Metanephros (tissue), 2 donors: Measurements from ENCODE around the gene SLX4IP. TPM values are rescaled to one million over a fixed set of nuclear protein-coding genes. Genes with fewer than 3 reads are reported as not detected.

ENCODE experiments used
- small RNA-seq: library from RNA; depleted of rRNA; stranded (forward); fragments of <200 nt; gene quantifications from one replicate; pipeline ENCODE3, GENCODE V24; 2014; ENCODE audit warnings: low replicate concordance
- total RNA-seq: library from RNA; depleted of rRNA; stranded (reverse); fragments of >200 nt; gene quantifications from one replicate; pipeline ENCODE4 v1.2.3, GENCODE V29; 2014

Gene SLX4IP
- 6.7 TPM for total RNA-seq

GRCh38 chr20:10434832-10435812 lies at the start of gene SLX4IP:
SLX4IP (plus strand) TSS chr20:10435305; CDS start chr20:10458205, 22,900 bp downstream.

GRCh38 chr20:10433623-10434466 lies 1.3 kb upstream of the SLX4IP start, which contains the start of gene MKKS:
MKKS (minus strand) TSS chr20:10434222; CDS start chr20:10413514, 20,708 bp downstream.

DNA sequence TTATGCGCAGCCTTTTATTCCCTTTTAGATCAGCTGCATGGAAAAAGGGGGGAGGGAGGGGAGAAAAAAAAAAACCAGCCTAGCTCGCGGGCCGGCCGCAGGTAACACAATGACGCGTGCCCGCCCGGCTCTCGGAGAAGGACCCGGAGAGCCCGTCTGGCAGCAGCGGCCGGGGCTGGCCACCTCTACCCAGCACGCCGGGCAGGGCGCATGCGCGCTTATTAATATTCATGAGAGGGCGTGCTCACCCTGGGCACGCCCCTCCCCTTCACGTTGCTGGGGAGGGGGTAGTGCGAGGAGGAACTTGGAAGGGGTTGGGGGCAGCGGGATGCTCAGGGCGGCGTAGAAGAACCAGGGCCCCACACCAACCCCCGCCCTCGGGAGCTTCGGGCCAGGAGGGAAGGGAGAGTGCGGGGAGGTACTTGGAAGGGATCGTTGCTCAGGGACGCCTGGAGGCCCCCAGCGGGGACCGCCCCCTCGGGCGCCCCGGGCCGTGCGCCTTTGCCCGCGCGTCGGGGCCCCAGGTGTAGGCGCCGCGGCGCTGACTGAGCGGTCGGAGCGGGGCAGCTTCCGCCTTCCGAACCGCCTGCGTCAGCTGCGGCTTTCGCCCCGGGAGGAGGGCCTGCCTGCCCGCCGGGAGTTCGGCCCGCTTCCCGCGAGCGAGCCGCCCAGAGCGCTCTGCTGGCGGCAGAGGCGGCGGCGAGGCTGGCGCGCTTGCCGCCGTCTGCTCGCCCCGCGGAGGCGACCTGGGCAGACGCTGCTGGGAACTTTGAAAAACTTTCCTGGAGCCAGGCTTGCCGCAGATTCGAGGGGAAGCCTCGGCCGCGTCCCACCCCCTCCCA lies 239.0 kb downstream of the SLX4IP start, which contains the start of gene JAG1:
Gene JAG1, minus strand, starts transcription at position 158 of the 842 bp plus-strand sequence. CDS start 469 bp downstream, outside the sequence.

Small RNA genes lying within 50 kb of the gene (small RNA-seq; reads per million reads assigned to genes)
- not detected for gene MIR6870

Other genes starting within 250 kb of the SLX4IP start
- 3.2 TPM for gene SNAP25, start 216.5 kb upstream of the SLX4IP start, total RNA-seq
- 12.9 TPM for gene MKKS, start 1.1 kb upstream of the SLX4IP start, total RNA-seq
- gene JAG1, start 238.7 kb downstream of the SLX4IP start, total RNA-seq, result 184 TPM